Measurements from ENCODE around the gene SERPINA5.

The SERPINA5 gene

GRCh38 chr14:94581127-94581999, at the start of gene SERPINA5:
SERPINA5 (plus strand) TSS chr14:94581426; CDS start chr14:94587363, 5,937 bp downstream.
- no peak for DNase-seq

GRCh38 chr14:94532447-94532846, 48.8 kb upstream of the SERPINA5 start:
- DNase-seq: no peak

GRCh38 chr14:94535506-94535905, 45.7 kb upstream of the SERPINA5 start:
- DNase-seq: no peak

GRCh38 chr14:94536836-94537235, 44.4 kb upstream of the SERPINA5 start:
- DNase-seq: no peak

GRCh38 chr14:94538070-94538740, 43.0 kb upstream of the SERPINA5 start:
- DNase-seq: no peak

GRCh38 chr14:94539181-94539580, 42.0 kb upstream of the SERPINA5 start:
- no peak for DNase-seq

- no peak for DNase-seq
Observed at GRCh38 chr14:94540031-94540794, 41.0 kb upstream of the SERPINA5 start.

GRCh38 chr14:94541234-94541975, 39.8 kb upstream of the SERPINA5 start:
- DNase-seq: no peak

GRCh38 chr14:94542111-94542810, 39.0 kb upstream of the SERPINA5 start:
- no peak for DNase-seq

- no peak for DNase-seq
Observed at GRCh38 chr14:94542811-94543440, 38.3 kb upstream of the SERPINA5 start.

- no peak for DNase-seq
Observed at GRCh38 chr14:94543449-94544124, 37.6 kb upstream of the SERPINA5 start.

- DNase-seq: no peak
Observed at GRCh38 chr14:94544726-94545125, 36.5 kb upstream of the SERPINA5 start.

- DNase-seq: no peak
Observed at GRCh38 chr14:94545131-94545841, 35.9 kb upstream of the SERPINA5 start.

GRCh38 chr14:94547151-94547680, 34.0 kb upstream of the SERPINA5 start:
- DNase-seq: no peak

- no peak for DNase-seq
Observed at GRCh38 chr14:94547726-94548125, 33.5 kb upstream of the SERPINA5 start.

- no peak for DNase-seq
Observed at GRCh38 chr14:94548131-94548998, 32.9 kb upstream of the SERPINA5 start.

- DNase-seq: peak; percentile 36
Observed at GRCh38 chr14:94548999-94549985, 31.9 kb upstream of the SERPINA5 start.

- DNase-seq: no peak
Observed at GRCh38 chr14:94550041-94550440, 31.2 kb upstream of the SERPINA5 start.

Data from midbrain (tissue), 1 donor.